HG02678 (cell line): Measurements from ENCODE around the gene CCDC171.
"Not testable (repeated sequence)": the region's sequence is repeated elsewhere in the genome, so short reads cannot be mapped to it uniquely, and the experiment has no call there.

Source experiments
- ATAC-seq: cut with Tn5 transposase; IDR thresholded peaks from one replicate; pipeline ENCODE4 v1.9.1; 2021; ENCODE audit warnings: mild to moderate bottlenecking, moderate library complexity; ENCODE audit not compliant: unreplicated experiment

Gene CCDC171

GRCh38 chr9:15553528-15553898, 670 bp downstream of the CCDC171 start:
- ATAC-seq, result peak; percentile 15

DNA sequence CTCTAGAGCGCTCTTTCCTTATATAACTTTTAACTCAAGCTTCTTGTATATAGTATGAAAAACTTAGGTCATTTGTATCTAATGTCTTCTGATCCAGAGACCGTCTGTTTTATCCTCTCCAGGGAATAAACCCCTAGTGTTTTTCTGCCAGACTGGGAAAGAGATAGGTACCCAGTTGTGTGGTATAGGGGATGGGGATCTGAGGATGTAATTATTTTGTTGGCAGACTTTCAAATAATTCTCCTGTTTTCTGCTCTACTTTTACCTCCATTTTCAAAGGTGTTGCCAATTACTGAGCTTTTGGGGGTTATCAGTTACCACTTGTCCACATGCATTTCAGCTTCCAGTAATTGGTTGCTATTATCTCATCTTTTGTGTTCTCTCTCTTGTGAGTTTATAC, 17.9 kb downstream of the CCDC171 start:
- no peak for ATAC-seq

DNA sequence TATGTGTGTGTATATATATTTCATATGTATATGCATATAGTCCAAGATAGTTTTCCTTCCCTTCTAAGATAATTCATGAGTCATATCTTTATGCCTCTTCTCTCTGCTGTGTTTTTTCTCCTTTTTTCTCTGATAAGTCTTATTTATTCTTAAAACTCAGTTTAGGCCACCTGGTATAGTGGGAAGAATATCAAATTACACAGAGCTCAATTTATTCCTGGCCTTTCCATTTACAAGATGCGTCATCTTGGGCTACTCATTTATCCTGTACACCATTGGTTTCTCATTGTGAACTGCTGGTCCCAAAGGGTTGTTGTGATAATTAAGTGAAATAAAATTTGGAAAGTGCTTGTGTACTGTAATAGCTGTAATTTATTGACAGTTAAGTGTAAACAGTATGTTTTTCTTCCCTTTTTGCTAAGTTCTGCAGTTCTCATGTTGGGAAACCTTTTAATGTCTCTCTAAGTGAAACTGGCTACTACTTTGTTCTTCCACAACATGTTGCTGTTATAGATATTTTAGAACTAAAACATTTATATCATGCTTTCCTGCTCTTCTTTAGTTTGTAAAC, 19.4 kb downstream of the CCDC171 start:
- ATAC-seq, result no peak

DNA sequence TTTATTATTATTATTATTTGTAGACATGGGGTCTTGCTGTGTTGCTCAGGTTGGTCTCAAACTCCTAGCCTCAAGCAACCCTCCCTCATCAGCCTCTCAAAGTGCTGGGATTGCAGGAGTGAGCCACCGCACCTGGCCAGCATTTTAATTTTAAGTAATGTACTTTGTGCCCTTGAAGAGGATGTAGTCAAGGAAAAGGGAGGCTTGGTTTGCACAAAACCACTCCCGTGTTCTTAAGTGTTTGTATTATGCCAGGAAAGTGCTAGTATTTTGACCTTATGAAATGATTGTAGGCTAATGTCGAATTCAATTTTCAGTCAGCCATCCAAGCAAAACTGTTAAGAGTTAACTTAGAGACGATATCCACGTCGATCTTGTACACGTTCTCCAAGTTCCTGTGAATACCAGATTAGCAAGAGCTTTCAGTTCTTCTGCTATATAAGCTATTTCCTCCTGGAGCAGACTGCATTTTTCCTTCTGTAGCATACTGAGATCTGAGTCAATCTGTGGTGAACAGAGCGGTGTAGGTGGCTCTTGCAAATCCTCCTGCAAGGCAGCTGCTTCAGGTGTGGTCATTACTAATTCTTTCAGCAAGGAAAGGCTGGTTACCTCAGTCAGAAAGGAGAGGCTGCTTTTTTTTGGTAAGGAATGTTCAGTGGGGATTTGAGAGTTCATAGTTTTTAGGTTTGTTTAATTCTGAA, 23.7 kb downstream of the CCDC171 start:
- ATAC-seq, result no peak

- ATAC-seq, result no peak
Observed at GRCh38 chr9:15578714-15579113, 25.9 kb downstream of the CCDC171 start.

DNA sequence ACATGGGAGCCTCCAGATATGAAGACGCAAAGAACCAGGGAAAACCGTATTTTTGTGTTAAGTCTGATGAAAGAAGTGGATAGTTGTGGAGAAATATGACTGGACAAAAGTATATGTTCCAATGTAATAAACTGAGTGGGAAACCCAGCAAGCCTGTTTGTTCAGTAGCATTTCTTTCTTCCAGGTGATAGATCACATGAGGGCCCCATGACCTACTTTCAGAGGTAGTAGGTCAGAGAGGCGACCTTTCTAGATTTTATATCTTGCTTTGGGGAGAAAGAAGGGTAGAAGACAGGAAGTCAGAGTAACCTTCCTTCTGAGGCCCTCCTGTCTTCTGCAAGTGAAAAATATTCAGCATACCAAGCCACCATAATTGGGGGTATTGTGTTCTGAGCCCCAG, 31.5 kb downstream of the CCDC171 start:
- no peak for ATAC-seq

DNA sequence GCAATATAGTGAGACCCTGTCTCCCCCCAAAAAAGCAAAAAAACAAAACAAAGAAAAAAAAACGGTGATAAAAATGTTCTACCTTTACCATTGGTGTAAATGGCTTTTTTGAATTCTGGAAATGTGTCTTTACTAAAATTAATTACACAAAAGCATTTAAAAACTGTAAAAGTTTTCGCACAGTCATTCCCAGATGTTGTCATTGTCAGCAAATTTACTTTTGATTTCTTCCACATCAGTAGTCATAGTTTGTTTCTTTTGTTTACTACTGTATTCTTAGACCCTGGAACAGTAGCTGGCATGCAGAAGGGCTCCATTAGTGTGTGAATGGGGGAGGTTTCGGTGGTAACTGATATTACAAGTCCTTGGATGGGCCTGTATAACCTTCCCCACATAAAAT, 39.5 kb downstream of the CCDC171 start:
- ATAC-seq, result no peak

DNA sequence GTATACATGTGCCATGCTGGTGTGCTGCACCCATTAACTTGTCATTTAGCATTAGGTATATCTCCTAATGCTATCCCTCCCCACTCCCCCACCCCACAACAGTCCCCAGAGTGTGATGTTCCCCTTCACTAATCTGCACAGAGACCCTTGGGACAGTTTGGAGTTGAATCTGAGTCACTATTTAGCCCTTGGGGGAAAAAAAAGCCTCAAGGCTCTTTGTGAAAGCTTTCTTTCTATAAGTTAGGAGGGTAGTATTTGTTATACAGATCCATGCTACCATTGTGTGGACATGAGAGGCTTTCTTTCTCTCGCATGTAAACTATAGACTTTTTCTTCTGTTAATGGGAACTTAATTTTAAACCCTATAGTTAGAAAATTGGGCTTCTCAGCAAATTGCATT, 40.1 kb downstream of the CCDC171 start:
- ATAC-seq, result not testable (repeated sequence)

DNA sequence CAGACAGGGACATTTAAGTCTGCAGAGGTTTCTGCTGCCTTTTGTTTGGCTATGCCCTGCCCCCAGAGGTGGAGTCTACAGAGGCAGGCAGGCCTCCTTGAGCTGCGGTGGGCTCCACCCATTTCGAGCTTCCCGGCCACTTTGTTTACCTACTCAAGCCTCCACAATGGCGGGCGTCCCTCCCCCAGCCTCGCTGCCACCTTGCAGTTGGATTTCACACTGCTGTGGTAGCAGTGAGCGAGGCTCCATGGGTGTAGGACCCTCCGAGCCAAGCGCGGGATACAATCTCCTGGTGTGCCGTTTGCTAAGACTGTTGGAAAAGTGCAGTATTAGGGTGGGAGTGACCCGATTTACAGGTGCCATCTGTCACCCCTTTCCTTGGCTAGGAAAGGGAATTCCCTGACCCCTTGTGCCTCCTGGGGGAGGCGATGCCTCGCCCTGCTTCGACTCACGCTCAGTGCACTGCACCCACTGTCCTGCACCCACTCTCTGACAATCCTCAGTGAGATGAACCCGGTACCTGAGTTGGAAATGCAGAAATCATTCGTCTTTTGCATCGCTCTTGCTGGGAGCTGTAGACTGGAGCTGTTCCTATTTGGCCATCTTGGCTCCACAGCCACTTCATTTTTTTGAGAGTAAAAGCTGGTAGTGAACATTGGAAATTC, 48.0 kb downstream of the CCDC171 start:
- not testable (repeated sequence) for ATAC-seq

DNA sequence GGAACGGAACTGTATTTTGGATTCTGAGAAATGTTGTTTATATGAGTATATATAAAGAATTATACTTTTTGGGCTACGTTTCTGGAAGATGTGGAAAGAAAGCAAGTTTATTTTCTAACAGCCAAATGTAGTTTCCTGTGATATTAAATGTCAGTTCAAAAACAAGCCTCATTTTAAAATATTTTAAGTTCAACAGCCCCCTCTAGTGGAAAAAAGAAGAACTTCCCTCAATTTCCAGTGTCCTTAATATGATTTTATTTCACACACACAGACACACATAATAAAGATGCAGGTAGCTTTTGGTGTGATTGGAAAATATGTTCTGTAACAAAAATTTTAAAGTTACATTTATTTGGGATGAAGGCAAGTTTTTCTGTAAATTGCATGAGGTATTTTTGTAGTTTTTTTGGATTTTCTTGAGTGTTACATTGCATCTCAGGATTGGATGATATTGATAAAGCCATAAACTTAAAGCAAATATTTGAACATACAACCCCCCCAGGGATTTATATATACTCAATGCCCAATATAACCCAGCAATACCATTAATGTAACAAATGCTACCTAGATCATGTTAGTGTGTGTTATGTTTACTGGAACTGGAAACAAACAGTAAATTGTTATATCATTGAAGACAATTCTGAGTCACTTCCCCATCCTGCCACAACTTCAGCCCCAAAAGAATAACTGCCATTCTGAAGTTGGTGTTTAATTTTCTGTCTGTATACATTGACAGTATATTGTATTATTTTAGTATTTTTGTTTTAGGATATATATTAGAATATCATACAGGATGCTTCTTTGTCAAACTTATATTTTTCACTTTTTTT, 54.0 kb downstream of the CCDC171 start:
- ATAC-seq, result no peak

- peak; percentile 65 for ATAC-seq
Observed at GRCh38 chr9:15612962-15613361, 60.1 kb downstream of the CCDC171 start.

- ATAC-seq, result no peak
Observed at GRCh38 chr9:15617782-15618181, 64.9 kb downstream of the CCDC171 start.

DNA sequence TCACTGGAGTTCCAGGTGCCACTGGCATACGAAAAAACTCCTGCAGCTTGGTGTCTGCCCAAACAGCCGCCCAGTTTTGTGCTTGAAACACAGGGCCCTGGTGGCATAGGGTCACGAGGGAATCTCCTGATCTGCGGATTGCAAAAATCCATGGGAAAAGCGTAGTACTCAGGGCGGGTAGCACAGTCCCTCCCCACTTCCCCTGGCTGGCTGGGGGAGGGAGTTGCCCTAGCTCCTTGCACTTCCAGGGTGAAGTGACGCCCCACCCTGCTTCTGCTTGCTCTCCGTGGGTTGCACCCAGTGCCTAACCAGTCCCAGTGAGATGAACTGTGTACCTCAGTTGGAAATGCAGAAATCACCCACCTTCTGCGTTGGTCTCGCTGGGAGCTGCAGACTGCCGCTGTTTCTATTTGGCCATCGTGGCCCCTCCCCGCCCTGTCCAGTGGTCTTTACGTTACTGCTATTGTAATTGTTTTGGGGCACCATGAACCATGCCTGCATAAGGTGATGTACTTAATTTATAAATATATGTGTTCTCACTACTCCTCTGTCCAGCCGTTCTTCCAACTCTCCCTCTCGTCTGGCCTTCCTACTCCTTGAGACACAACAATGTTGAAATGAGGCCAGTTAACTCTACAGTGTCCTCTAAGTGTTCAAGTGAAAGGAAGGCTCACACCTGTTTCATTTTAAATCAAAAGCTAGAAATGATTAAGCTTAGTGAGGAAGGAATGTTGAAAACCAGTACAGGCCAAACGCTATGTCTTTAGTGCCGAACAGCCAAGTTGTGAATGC, 65.9 kb downstream of the CCDC171 start:
- no peak for ATAC-seq

GRCh38 chr9:15622318-15622971, 69.6 kb downstream of the CCDC171 start:
- no peak for ATAC-seq

- ATAC-seq, result no peak
Observed at GRCh38 chr9:15635752-15636151, 82.9 kb downstream of the CCDC171 start.

DNA sequence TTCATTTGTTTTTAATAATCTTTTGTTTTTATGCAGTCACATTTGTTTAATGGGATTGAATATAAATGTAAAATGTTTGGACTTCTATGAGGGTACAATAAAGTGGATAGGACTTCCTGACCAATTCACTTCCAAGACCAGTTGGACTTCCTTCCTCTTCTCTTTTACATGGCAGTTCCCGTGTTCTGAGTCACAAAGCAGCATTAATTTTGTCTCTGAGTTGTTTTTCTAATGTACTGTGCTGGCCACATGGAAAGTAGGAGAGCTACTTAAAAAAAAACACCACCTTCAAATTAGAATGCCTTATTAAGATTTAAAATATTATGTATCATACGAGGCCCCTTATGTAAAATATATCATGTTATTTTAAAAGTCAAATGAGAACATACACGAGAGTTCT, 87.3 kb downstream of the CCDC171 start:
- ATAC-seq, result no peak

- ATAC-seq, result no peak
Observed at GRCh38 chr9:15641291-15641690, 88.4 kb downstream of the CCDC171 start.

DNA sequence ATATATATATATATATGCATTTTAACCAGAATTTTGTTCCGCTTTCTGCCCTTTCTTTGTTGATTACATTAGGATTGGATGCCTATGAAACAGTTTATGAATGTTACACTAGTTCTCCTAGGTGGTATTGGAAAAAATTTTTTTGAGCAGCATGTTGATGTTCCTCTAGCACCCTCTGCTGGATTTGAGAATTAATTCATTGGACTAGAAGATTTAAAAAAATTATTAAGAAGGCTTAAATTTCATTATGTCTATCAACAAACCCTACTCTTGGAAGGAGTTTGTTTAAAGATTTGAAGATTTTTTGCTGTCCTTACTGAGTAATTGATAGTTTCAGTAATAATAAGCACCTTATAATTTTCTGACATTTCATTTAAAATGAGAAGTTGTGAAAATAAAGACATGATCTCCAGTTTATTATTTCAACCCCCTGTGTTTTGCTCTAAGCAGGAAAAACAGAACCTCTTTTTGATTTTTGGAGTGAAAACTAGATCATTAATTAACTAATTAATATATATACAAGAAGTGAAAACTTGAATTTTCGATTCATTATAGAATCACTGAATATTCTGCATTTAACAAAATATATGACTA, 89.6 kb downstream of the CCDC171 start:
- no peak for ATAC-seq

DNA sequence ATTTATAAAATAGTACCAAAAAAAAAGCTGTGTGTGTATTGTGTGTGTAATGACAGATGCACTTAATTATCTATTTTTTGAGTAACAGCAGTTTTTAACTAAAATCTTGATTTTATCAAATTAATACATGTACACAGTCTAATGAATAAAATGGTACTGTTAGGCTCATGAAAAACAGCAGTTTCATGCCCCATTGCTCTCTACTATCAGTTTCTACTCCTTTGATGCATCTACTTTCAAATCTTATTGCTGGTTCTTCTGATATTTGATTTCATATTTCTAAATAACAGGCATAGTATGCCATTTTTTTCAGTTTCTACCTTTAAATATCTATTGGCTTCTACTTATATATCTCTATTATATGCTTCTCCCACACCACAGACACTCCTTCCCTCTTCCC, 117.4 kb downstream of the CCDC171 start:
- ATAC-seq, result peak; percentile 67

GRCh38 chr9:15670894-15671293, 118.1 kb downstream of the CCDC171 start:
- ATAC-seq, result peak; percentile 90
